ENCODE results near the gene ZNF423.

Gene ZNF423

DNA sequence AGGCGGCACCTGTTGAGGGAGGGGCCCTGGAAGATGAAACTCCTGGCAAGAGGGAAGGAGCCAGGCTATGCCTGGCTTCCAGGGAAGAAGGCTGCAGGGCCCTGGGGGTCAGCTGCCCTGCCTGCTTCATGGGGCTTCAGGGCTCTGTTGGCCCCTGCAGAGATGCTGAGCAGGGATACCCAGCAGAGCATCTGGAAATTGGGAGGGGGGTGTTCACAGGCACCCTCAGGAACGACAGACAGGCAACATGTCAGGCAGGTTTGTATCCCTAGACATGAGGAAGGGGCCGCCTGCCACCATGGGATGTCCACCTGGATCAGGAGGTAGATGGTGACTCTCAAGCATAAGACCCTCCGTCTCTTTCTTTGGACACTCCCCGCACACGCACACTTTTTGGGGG lies 13.8 kb upstream of the ZNF423 start:
- DNase-seq, result no peak
- ATAC-seq, result no peak

DNA sequence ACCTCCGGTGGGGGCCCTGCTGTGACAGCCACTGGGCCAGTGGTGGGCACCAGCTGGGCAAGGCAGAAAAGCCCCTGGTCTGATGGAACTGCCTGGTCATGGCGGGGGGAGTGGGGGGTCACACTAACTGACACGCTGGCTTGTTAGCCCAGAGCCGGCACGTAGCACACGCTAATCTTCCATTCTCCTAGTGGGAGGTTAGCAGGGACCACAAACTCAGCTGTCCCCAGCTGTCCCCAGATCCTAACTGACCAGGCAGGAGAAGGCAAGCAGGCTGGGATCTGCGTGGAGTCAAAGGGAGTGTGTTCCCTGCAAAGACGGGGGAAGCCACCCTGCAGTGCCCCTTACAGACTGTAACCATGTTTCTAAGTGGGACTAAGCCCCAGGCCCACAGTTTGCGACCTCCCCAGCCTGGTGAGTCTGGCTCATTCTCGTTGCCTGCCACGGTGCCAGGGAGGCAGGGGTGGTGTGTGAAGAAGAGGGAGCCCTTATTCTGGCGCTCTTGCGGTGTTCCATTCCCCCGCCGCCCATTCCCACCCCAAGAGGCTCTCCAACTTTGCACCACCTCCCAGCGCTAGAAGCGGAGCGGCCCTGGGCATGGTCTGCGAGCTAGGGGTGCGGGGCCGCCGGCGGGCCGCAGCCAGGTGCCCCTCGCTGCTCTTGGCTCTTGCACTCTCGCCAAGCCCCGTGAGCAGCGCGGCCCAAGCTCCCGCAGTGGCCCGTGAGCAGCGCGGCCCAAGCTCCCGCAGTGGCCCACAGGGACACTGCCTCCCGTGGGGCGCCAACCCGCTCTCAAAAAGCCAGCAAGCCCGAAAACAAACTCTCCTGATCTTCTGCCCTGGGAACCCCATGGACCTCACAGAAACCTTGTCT lies 12.1 kb upstream of the ZNF423 start:
- DNase-seq, result no peak
- no peak for ATAC-seq

DNA sequence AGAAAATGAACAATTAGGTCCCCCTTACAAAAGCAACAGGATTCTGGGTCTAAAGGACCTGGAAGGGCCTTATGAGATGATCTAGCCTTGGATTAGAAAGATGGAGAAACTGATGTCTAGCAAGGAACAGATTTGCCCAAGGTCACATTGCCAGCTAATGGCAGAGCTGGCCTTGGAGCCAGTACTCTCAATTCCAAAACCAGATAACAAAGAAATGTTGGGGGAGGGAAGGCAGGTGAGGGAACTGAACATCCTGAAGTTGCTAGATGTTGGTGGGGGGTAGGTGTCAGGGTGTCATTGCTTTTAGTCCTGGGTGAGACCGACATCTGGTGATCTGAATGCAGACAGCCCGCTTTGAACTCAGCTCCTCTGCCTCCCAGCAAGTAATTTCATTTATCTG lies 11.3 kb upstream of the ZNF423 start:
- ATAC-seq, result no peak
- no peak for DNase-seq

DNA sequence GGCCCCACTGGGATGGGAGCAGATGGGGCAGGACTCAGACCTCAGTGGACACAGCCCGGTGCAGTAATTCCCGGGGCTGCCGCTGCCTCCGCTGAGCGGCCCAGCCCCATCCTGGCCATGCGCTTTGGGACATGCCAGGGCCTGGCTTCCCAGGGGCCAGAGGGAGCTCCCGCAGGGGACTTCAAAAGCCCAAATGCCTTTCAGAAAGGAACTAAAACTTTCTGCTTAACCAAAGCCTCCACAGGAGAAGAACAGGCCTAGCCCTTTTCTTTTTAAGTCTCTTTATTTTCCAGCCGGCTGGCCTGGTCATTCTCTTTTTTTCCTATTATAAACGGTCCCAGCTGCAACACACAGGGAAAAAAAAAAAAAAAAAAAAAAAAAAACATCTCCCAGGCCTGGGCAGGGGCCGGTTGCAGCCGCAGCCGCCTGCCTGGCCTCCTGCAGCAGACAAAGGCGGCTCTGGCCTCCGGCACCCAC lies 10.7 kb upstream of the ZNF423 start:
- no peak for DNase-seq
- no peak for ATAC-seq

DNA sequence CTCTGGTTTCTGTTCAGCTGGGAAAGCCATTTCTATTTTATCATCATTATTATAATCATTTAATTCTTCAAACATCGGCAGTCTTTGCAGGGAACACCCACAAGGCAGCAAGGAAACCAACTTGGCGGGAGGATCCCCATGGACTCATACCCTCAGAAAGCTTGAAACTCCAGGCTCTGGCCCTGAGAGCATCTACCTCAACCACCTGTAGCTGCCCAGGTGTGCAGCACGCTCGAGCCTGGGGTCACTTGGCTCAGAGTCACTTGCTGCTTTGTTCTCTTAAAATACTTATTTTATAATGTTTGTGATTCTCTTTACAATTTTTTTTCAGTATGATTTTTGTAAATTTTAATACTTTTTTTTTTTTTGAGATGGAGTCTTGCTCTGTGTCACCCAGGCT lies 6.8 kb upstream of the ZNF423 start:
- ATAC-seq, result no peak
- no peak for DNase-seq

DNA sequence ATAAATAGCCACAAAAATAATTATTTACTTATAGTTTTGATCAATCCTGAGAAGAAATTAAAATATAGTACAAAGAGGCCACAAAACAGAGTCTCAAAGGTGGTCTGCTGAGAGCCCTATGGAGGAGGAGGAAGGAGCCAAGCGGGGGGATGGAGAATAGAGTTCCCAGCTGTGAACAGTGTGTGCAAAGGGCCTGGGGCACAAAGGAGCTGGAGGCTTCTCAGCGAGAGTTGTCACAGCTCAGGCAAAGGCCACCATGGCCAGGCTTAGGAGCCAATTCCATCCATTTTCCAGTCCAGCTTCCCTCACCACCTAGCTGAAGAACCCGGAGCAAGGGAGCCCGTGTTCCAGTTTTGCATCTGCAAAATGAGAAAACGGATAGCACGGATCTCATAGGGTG lies 5.4 kb upstream of the ZNF423 start:
- ATAC-seq (no peak), DNase-seq (no peak)

DNA sequence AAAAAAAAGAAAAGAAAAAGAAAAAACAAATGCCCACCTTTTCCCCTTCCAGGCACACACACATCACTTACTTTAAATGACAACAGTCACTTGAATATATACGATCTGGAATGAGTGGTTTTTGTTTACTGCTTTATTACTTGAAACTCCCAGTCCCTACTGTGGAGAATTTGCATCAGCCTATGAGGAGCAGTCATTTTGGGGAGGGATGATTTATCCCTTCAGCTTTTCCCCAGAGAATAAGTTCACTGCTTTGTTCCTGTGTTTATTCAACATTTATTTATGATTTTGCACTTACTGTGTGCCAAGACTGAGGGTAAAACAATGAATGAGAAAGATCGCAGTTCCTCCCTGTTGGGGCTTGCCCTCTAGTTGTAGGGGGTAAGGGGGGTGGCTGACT lies 4.7 kb upstream of the ZNF423 start:
- DNase-seq (no peak), ATAC-seq (no peak)

DNA sequence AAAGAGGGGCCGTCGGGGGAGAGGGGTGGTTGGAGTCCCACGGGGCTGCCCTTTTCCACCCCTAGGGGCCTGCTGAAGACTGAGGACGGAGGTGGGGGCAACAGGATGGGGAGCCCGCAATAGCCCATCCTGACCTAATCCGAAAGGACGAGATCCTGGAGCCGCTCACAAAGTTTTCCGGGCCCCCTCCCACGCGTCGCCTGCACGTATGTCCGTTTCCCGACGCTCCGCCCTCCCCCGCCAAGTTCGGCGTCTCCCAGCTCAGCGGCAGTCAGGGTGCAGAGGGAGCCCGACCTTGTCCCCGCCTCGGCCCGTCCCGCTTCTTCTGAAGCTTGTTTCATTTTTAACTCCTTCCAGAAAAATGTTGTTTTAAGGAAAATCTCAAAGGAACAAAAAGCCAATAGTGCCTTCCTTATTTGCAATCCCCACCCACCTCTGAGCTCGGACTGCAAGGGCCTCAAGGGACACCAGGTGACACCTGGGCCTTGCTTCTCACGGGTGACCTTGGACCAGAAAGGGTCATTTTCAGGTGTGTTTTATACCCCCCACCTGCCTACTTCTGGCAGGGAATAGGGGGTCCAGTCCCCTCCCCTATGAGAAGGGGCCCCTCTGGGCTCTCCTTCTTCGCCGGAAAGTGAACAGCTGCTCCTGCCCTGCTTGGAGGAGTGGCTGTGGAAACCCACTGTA lies 3.4 kb upstream of the ZNF423 start:
- DNase-seq (no peak), ATAC-seq (no peak)

GRCh38 chr16:49858200-49859124 lies 2.5 kb upstream of the ZNF423 start:
- ATAC-seq, result peak; percentile 6
- peak; percentile 48 for DNase-seq

GRCh38 chr16:49857423-49858181 lies 1.7 kb upstream of the ZNF423 start:
- peak; percentile 60 for DNase-seq

DNA sequence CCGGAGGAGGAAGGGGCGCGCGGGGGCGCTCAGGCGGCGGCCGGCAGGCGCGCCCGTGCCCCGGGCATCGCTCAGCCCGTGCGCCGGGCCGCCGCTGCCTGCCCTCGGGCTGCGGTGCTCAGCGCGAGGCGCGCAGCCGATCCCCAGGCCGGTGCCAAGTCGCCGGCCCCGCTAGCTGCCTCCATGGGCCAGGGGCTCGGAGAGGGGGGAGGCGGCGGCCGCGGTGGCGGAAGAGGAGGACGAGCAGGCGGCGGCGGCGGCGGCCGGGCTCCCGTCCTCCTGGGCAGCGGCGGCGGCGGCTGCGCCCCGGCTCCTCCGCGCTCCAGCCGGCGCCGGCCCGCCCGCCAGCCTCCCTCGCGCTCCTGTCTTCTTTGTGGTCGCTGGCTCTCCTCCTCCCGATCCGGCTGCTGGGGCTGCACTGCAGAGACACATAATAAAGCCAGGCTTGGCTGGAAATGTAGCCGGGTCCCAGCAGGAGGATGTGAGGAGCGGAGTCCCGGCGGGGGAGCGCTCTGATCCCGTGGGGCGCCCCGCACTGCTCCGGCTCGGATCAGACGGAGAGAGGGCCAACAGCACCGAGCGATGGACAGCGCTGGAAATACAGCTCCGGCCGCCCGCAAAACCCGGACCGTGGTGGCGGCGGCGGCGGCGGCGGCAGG lies 889 bp upstream of the ZNF423 start:
- DNase-seq, result peak; percentile 20
- ATAC-seq, result peak; percentile 24

More at GRCh38 chr16:49857423-49858181, 1.7 kb upstream of the ZNF423 start:
- no peak for ATAC-seq

DNA sequence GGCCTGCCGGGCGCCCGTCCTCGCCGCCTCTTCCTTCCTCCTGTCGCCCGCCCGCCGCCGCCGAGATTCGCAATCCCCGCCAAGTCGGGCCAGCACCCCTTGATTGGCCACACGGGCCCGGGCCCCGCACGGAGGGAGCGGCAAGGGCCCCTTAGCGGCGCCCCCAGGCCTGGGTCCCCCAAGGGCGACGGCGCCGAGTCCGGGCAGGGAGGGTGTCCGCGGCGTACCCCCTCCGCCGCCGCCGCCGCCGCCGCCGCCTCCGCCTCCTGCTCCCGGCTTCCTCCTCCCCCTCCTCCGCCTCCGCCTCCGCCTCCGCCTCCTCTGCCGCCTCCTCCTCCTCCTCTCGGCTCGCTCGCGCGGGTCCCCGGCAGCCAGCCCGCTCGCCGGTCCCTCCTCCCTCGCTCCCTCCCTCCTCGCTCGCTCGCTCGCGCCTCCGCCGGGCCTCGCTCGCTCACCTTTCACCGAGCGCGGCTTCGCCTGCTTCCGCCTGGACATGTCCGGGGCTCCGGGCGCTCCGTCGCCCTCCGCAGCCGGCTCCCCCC lies 561 bp downstream of the ZNF423 start:
- peak; percentile 49 for DNase-seq

GRCh38 chr16:49854796-49855203 lies 1.1 kb downstream of the ZNF423 start:
- DNase-seq (peak; percentile 21), ATAC-seq (no peak)

More for the DNA sequence above, 561 bp downstream of the ZNF423 start:
- ATAC-seq, result no peak

DNA sequence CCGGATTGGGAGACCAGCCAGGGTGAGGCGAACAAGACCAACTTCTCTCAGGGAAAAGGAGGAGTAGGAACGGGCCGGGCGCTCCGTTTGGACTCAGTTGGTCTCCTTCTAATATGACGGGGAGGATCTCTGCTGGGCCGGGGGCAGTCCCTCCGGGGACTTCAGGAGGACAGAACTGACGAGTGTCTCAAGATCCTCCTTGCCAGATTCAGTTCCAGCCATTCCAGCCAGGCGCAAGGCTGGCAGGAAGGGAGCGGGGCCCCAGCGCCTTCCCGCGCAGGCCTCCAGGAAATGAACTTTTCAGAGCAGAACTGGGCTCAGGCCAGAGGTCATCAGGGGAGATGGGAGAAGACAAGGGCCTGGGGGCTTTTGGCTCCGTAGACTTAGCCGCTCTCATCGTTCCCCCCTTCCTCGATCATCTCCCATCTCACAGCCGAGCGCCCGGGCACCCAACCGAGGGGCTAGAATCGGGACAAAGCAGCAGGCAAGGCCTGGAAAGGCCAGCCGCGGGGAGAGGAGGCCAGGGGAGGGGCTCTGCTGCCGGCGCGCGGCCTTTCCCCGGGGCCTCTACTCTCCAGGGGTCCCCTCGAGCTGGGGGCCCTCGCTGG lies 1.6 kb downstream of the ZNF423 start:
- ATAC-seq (no peak), DNase-seq (no peak)

DNA sequence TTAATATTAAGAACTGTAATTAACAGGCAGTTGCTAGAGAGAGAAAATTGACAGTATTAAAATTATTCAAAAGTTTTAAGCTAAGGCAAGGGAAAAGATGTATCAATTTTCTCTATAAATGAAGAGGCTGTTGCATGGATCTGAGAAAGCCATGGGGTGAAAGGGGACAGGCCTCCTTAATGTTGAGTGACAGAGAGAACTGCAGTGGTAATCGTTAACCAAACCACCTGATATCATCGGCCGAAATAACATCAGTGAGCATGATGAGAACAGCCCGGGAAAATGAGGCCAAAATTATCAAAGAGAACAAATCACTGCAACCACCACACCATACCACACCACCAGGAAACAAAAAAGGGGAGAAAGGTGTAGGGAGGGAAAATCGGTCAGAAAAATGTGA lies 3.6 kb downstream of the ZNF423 start:
- DNase-seq, result no peak
- no peak for ATAC-seq

- no peak for ATAC-seq
These were observed 4.5 kb downstream of the ZNF423 start for GRCh38 chr16:49851468-49851787.

DNA sequence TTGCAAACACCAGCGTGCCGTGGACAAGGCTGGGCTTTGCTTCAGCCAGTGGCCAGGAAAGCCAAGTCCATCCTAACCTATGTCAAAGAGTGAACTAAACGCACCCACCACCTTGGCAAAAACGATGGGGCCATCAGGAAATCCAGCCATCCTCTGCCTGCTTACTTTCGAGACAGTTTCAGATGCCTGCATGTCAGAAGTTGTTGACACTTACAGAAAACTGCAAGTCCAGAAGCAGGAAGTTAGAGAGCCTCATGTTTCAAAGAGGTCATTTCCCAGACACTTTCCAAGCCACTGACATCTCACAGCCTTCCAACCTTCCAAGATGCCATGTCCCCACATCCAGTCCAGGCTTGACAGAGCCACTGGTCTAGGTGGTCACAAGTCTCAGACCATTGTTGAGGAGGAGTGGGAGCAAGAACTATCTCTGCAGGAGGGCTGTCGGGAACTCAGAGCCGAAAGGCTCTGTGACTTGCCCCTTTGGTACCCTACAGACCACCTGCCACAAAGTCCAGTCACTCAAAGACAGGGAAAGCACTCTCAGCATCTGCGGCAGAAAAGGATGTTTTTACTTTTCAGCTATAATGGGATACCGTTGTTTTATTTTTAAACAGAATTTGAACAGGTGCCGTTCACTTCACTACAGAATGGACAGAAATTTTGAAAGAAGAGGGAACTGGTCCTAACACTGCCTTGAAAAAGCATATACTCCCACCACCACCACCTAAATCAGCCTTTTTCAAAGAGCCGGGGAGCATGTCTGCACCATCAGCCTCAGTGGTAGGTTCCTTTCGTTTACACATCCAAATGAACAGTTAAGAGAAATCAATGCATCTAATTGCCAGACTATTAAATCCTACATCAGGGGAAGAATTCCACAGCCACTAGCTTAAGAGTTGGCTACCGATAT lies 5.1 kb downstream of the ZNF423 start:
- DNase-seq, result no peak
- ATAC-seq, result no peak

More at GRCh38 chr16:49851468-49851787, 4.5 kb downstream of the ZNF423 start:
- no peak for DNase-seq

DNA sequence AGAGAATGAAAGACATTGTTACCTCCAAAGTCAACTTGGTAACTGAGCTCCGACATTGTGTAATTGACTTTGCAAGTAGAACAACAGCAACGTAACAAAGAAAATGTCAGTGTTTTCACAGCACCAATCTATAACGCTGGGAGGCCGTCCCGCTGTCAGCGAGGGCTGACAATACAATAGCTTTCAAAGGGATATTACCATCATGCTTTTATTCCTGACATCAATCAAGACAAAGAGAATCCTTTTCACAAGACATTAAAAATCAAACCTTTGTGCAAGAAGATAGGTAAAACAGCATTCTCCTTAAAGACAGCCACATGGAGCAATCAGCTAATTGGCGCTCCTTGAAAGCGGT lies 6.2 kb downstream of the ZNF423 start:
- DNase-seq (no peak), ATAC-seq (no peak)

DNA sequence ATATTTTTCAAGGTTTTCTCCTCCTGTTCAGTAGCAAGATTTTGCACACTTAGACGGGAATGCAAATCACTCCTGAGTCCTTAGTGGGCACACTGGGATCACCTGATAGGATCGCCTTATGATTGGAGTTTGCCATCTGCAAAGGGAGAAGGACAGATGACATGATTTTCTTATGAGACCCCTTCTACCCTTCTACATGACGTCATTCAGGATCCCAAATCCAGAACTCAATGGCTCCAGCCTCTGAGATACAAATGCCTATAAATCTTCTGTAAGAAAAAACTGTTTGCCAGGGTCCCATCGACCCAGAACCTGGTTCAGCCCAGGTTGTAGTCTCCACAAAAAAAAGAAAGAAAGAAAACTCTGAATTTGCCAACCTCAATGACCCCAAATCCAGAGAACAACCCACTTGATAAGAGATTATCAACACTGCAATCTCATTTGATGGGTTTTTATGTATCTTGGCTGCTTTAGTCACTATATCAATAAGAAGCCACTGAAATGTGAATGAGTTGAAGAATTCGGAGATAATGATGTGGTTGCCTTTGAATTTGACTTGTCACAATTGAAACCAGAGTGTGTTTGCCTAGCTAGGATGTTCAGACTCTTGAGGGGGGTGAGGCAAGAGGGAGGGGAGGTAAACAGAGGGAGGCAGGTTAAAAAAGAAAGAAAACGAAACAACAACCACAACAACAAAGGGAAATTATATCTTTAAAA lies 6.7 kb downstream of the ZNF423 start:
- no peak for DNase-seq
- ATAC-seq, result no peak
